ENCODE measurements around the gene ARHGAP29.

Gene ARHGAP29

GRCh38 chr1:94236013-94236491 lies 1.3 kb downstream of the ARHGAP29 start:
- H3K27ac ChIP-seq (ENCODE audit: low read depth in 2 of 2, low read length in 2 of 2): no peak overlapping the region
- H3K36me3 ChIP-seq (ENCODE audit: control insufficient read depth in 2 of 2, insufficient read depth in 2 of 2, low read length in 2 of 2): no peaks in the 10 kb centered on the region
- H3K9me3 ChIP-seq (ENCODE audit: control insufficient read depth in 2 of 2, low read length in 2 of 2): no peaks in the 10 kb centered on the region
- H3K4me1 ChIP-seq (ENCODE audit: control insufficient read depth in 2 of 2, insufficient read depth in 2 of 2, low read length in 2 of 2): peaks cover 3 to 9% of the 10 kb centered on the region in 2 donors
- peak overlapping the region in 1 of 2 donors; percentile 59 for H3K4me3 ChIP-seq (ENCODE audit: low read length in 2 of 2)
- H3K27me3 ChIP-seq (ENCODE audit: control insufficient read depth in 2 of 2, insufficient read depth in 2 of 2, low read length in 2 of 2): peaks cover 43 to 57% of the 10 kb centered on the region in 2 donors
- H3K9ac ChIP-seq (ENCODE audit: low read depth in 1 of 2, low read length in 2 of 2): no peak overlapping the region

GRCh38 chr1:94235189-94236012 lies 2.0 kb downstream of the ARHGAP29 start:
- Histone ChIP-seq H3K9me3 (ENCODE audit: control insufficient read depth in 2 of 2, low read length in 2 of 2) (no peaks in the 10 kb centered on the region), H3K27me3 (ENCODE audit: control insufficient read depth in 2 of 2, insufficient read depth in 2 of 2, low read length in 2 of 2) (peaks cover 43 to 54% of the 10 kb centered on the region in 2 donors), H3K4me1 (ENCODE audit: control insufficient read depth in 2 of 2, insufficient read depth in 2 of 2, low read length in 2 of 2) (peaks cover 3 to 9% of the 10 kb centered on the region in 2 donors), H3K27ac (ENCODE audit: low read depth in 2 of 2, low read length in 2 of 2) (no peak overlapping the region), H3K9ac (ENCODE audit: low read depth in 1 of 2, low read length in 2 of 2) (no peak overlapping the region), H3K36me3 (ENCODE audit: control insufficient read depth in 2 of 2, insufficient read depth in 2 of 2, low read length in 2 of 2) (no peaks in the 10 kb centered on the region), H3K4me3 (ENCODE audit: low read length in 2 of 2) (peak overlapping the region; percentile 7 to 39)

- peaks cover 3 to 9% of the 10 kb centered on the region in 2 donors for H3K4me1 ChIP-seq (ENCODE audit: control insufficient read depth in 2 of 2, insufficient read depth in 2 of 2, low read length in 2 of 2)
- H3K9ac ChIP-seq (ENCODE audit: low read depth in 1 of 2, low read length in 2 of 2): no peak overlapping the region
- H3K27me3 ChIP-seq (ENCODE audit: control insufficient read depth in 2 of 2, insufficient read depth in 2 of 2, low read length in 2 of 2): peaks cover 38 to 54% of the 10 kb centered on the region in 2 donors
- no peak overlapping the region for H3K27ac ChIP-seq (ENCODE audit: low read depth in 2 of 2, low read length in 2 of 2)
- no peak overlapping the region for H3K4me3 ChIP-seq (ENCODE audit: low read length in 2 of 2)
- H3K9me3 ChIP-seq (ENCODE audit: control insufficient read depth in 2 of 2, low read length in 2 of 2): no peaks in the 10 kb centered on the region
- no peaks in the 10 kb centered on the region for H3K36me3 ChIP-seq (ENCODE audit: control insufficient read depth in 2 of 2, insufficient read depth in 2 of 2, low read length in 2 of 2)
Measured at GRCh38 chr1:94234615-94235014, 2.8 kb downstream of the ARHGAP29 start.

DNA sequence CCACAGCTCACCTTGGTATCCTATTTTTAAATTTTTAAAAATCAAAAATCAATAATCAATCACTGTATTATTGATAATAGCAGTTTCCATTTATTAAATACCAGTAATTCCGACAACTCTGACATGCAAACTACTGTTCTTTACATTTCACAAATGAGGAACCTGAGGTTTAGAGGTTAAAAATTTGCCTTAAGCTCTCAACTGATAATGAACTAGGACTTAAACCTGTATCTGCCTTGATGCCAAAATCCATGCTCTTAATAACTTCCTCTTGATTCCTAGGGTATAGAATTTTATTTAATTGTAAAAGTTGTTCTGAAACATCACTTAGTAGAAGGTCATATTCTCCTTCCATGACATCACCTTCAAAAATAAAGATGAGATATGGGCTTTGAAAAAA lies 5.6 kb downstream of the ARHGAP29 start:
- peaks cover 0 to 1% of the 10 kb centered on the region in 2 donors for H3K4me1 ChIP-seq (ENCODE audit: control insufficient read depth in 2 of 2, insufficient read depth in 2 of 2, low read length in 2 of 2)

GRCh38 chr1:94230920-94231319 lies 6.5 kb downstream of the ARHGAP29 start:
- Histone ChIP-seq H3K9ac (ENCODE audit: low read depth in 1 of 2, low read length in 2 of 2) (no peak overlapping the region), H3K4me1 (ENCODE audit: control insufficient read depth in 2 of 2, insufficient read depth in 2 of 2, low read length in 2 of 2) (no peaks in the 10 kb centered on the region), H3K36me3 (ENCODE audit: control insufficient read depth in 2 of 2, insufficient read depth in 2 of 2, low read length in 2 of 2) (no peaks in the 10 kb centered on the region), H3K27me3 (ENCODE audit: control insufficient read depth in 2 of 2, insufficient read depth in 2 of 2, low read length in 2 of 2) (peaks cover 12 to 23% of the 10 kb centered on the region in 2 donors), H3K4me3 (ENCODE audit: low read length in 2 of 2) (no peak overlapping the region), H3K27ac (ENCODE audit: low read depth in 2 of 2, low read length in 2 of 2) (no peak overlapping the region), H3K9me3 (ENCODE audit: control insufficient read depth in 2 of 2, low read length in 2 of 2) (no peaks in the 10 kb centered on the region)

More for the DNA sequence above, 5.6 kb downstream of the ARHGAP29 start:
- no peak overlapping the region for H3K27ac ChIP-seq (ENCODE audit: low read depth in 2 of 2, low read length in 2 of 2)
- H3K9ac ChIP-seq (ENCODE audit: low read depth in 1 of 2, low read length in 2 of 2): no peak overlapping the region
- H3K27me3 ChIP-seq (ENCODE audit: control insufficient read depth in 2 of 2, insufficient read depth in 2 of 2, low read length in 2 of 2): peaks cover 18 to 32% of the 10 kb centered on the region in 2 donors
- no peaks in the 10 kb centered on the region for H3K9me3 ChIP-seq (ENCODE audit: control insufficient read depth in 2 of 2, low read length in 2 of 2)
- H3K36me3 ChIP-seq (ENCODE audit: control insufficient read depth in 2 of 2, insufficient read depth in 2 of 2, low read length in 2 of 2): no peaks in the 10 kb centered on the region
- no peak overlapping the region for H3K4me3 ChIP-seq (ENCODE audit: low read length in 2 of 2)

DNA sequence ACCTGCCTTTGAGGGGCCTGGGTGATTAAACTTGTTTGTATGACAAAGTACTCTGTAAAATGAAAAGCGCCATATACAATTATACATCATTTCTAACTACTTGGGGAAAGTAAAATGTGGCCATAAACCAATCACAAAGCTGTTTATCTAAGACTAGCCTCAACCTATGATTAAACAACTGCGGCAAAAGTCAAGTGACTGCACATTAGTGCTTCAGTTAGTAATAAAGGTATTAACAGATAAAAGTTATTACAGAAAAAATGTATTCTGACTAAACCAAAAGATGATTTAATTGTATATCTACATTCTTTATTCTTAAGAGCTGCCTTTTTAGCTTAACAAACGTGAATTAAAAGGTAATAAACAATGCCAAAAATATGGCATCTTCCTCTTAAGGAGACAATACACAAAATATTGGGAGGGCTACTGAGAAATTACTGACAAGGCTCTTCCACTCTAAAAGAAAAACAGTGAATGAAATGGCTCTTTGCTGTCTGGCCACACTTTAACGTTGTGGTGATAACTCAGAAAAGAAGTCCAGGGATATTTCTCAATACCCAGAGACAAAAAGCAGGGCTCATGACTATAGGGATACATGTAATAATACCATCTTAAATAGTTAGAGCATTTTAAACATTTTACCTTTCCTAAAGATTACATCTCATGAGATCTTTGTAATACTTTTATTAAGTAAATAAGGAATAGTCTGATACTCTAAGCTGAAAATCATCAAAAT lies 8.6 kb downstream of the ARHGAP29 start:
- no peak overlapping the region for H3K4me3 ChIP-seq (ENCODE audit: low read length in 2 of 2)
- H3K27me3 ChIP-seq (ENCODE audit: control insufficient read depth in 2 of 2, insufficient read depth in 2 of 2, low read length in 2 of 2): peaks cover 5 to 7% of the 10 kb centered on the region in 2 donors
- no peaks in the 10 kb centered on the region for H3K36me3 ChIP-seq (ENCODE audit: control insufficient read depth in 2 of 2, insufficient read depth in 2 of 2, low read length in 2 of 2)
- no peaks in the 10 kb centered on the region for H3K4me1 ChIP-seq (ENCODE audit: control insufficient read depth in 2 of 2, insufficient read depth in 2 of 2, low read length in 2 of 2)
- H3K9ac ChIP-seq (ENCODE audit: low read depth in 1 of 2, low read length in 2 of 2): no peak overlapping the region
- H3K27ac ChIP-seq (ENCODE audit: low read depth in 2 of 2, low read length in 2 of 2): no peak overlapping the region
- H3K9me3 ChIP-seq (ENCODE audit: control insufficient read depth in 2 of 2, low read length in 2 of 2): no peaks in the 10 kb centered on the region

- Histone ChIP-seq H3K9me3 (ENCODE audit: control insufficient read depth in 2 of 2, low read length in 2 of 2) (no peaks in the 10 kb centered on the region), H3K27me3 (ENCODE audit: control insufficient read depth in 2 of 2, insufficient read depth in 2 of 2, low read length in 2 of 2) (no peaks in the 10 kb centered on the region), H3K27ac (ENCODE audit: low read depth in 2 of 2, low read length in 2 of 2) (no peak overlapping the region), H3K4me3 (ENCODE audit: low read length in 2 of 2) (no peak overlapping the region), H3K9ac (ENCODE audit: low read depth in 1 of 2, low read length in 2 of 2) (no peak overlapping the region), H3K4me1 (ENCODE audit: control insufficient read depth in 2 of 2, insufficient read depth in 2 of 2, low read length in 2 of 2) (no peaks in the 10 kb centered on the region), H3K36me3 (ENCODE audit: control insufficient read depth in 2 of 2, insufficient read depth in 2 of 2, low read length in 2 of 2) (no peaks in the 10 kb centered on the region)
Measured at GRCh38 chr1:94227624-94228023, 9.8 kb downstream of the ARHGAP29 start.

GRCh38 chr1:94225845-94226244 lies 11.5 kb downstream of the ARHGAP29 start:
- no peaks in the 10 kb centered on the region for H3K27me3 ChIP-seq (ENCODE audit: control insufficient read depth in 2 of 2, insufficient read depth in 2 of 2, low read length in 2 of 2)
- H3K4me1 ChIP-seq (ENCODE audit: control insufficient read depth in 2 of 2, insufficient read depth in 2 of 2, low read length in 2 of 2): no peaks in the 10 kb centered on the region
- H3K27ac ChIP-seq (ENCODE audit: low read depth in 2 of 2, low read length in 2 of 2): no peak overlapping the region
- no peak overlapping the region for H3K9ac ChIP-seq (ENCODE audit: low read depth in 1 of 2, low read length in 2 of 2)
- H3K36me3 ChIP-seq (ENCODE audit: control insufficient read depth in 2 of 2, insufficient read depth in 2 of 2, low read length in 2 of 2): no peaks in the 10 kb centered on the region
- no peak overlapping the region for H3K4me3 ChIP-seq (ENCODE audit: low read length in 2 of 2)
- no peaks in the 10 kb centered on the region for H3K9me3 ChIP-seq (ENCODE audit: control insufficient read depth in 2 of 2, low read length in 2 of 2)

GRCh38 chr1:94218332-94218731 lies 19.1 kb downstream of the ARHGAP29 start:
- no peak overlapping the region for H3K27ac ChIP-seq (ENCODE audit: low read depth in 2 of 2, low read length in 2 of 2)
- no peaks in the 10 kb centered on the region for H3K9me3 ChIP-seq (ENCODE audit: control insufficient read depth in 2 of 2, low read length in 2 of 2)
- H3K36me3 ChIP-seq (ENCODE audit: control insufficient read depth in 2 of 2, insufficient read depth in 2 of 2, low read length in 2 of 2): no peaks in the 10 kb centered on the region
- H3K4me3 ChIP-seq (ENCODE audit: low read length in 2 of 2): no peak overlapping the region
- H3K9ac ChIP-seq (ENCODE audit: low read depth in 1 of 2, low read length in 2 of 2): no peak overlapping the region
- H3K4me1 ChIP-seq (ENCODE audit: control insufficient read depth in 2 of 2, insufficient read depth in 2 of 2, low read length in 2 of 2): no peaks in the 10 kb centered on the region
- peaks cover 0 to 3% of the 10 kb centered on the region in 2 donors for H3K27me3 ChIP-seq (ENCODE audit: control insufficient read depth in 2 of 2, insufficient read depth in 2 of 2, low read length in 2 of 2)

GRCh38 chr1:94215955-94216354 lies 21.4 kb downstream of the ARHGAP29 start:
- H3K9ac ChIP-seq (ENCODE audit: low read depth in 1 of 2, low read length in 2 of 2): no peak overlapping the region
- no peaks in the 10 kb centered on the region for H3K9me3 ChIP-seq (ENCODE audit: control insufficient read depth in 2 of 2, low read length in 2 of 2)
- no peak overlapping the region for H3K4me3 ChIP-seq (ENCODE audit: low read length in 2 of 2)
- H3K27ac ChIP-seq (ENCODE audit: low read depth in 2 of 2, low read length in 2 of 2): no peak overlapping the region
- peaks cover 0 to 3% of the 10 kb centered on the region in 2 donors for H3K27me3 ChIP-seq (ENCODE audit: control insufficient read depth in 2 of 2, insufficient read depth in 2 of 2, low read length in 2 of 2)
- no peaks in the 10 kb centered on the region for H3K4me1 ChIP-seq (ENCODE audit: control insufficient read depth in 2 of 2, insufficient read depth in 2 of 2, low read length in 2 of 2)
- H3K36me3 ChIP-seq (ENCODE audit: control insufficient read depth in 2 of 2, insufficient read depth in 2 of 2, low read length in 2 of 2): no peaks in the 10 kb centered on the region

All from mucosa of rectum (tissue), 2 donors.